Testis (tissue), 3 donors: ENCODE measurements around the gene LPP. TPM values are rescaled to one million over a fixed set of nuclear protein-coding genes. Genes with fewer than 3 reads are reported as not detected.

Source experiments
- DNase-seq: peaks from one replicate; pipeline ENCODE4 v3.0.0-alpha.2; 2019
- H3K27ac ChIP-seq, 2 donors: fragments of 200-600 bp; sonication (generic); one replicate each; pipeline ENCODE4 v1.5.1; 2019
- H3K27me3 ChIP-seq: fragments of 200-600 bp; sonication (generic); one replicate; pipeline ENCODE4 v1.5.1; 2019
- H3K36me3 ChIP-seq: fragments of 200-600 bp; sonication (generic); one replicate; pipeline ENCODE4 v1.5.1; 2017; ENCODE audit warnings: low read depth; ENCODE audit errors: missing control alignments
- H3K4me1 ChIP-seq: fragments of 200-600 bp; sonication (generic); one replicate; pipeline ENCODE4 v1.5.1; 2019
- H3K4me3 ChIP-seq, 2 donors: fragments of 200-600 bp; sonication (generic); one replicate each; pipeline ENCODE4 v1.5.1; 2017 to 2019
- H3K9me3 ChIP-seq: fragments of 200-600 bp; sonication (generic); one replicate; pipeline ENCODE4 v1.5.1; 2017
- POLR2A ChIP-seq: fragments of 450-650 bp; IDR thresholded peaks from one replicate; pipeline ENCODE4 v1.6.1; 2017; ENCODE audit warnings: antibody characterized with exemption, mild to moderate bottlenecking, moderate library complexity
- WGBS, 2 donors: methylation state at CpG; one replicate each; pipeline ENCODE4 v1.1.5; 2018; 5-methylcytosine and 5-hydroxymethylcytosine counted together
- intact Hi-C: fragments of 100-400 bp; cut with DNase I; formaldehyde crosslinking; loops from one replicate; pipeline ENCODE4 v1.15.1; 2023; ENCODE audit warnings: low total_unique reads
- polyA plus RNA-seq: library from polyadenylated mRNA; stranded (reverse); fragments of 350-450 nt; fragmentation: Illumina TruSeq; extraction: RNeasy Lipid Tissue Mini Kit (QIAGEN cat#74804); gene quantifications from one replicate; pipeline ENCODE4 v1.2.3, GENCODE V29; 2014; ENCODE audit warnings: low read depth, low replicate concordance; ENCODE audit not compliant: insufficient read depth
- total RNA-seq, 2 donors: library from RNA; depleted of rRNA; stranded (reverse); fragments of >200 nt; gene quantifications; one replicate each; pipeline ENCODE4 v1.2.3, GENCODE V29; 2016
- TF ChIP-seq, protein P1 (sequence below), 3 experiments: fragments of 450-650 bp in 2 of 3; fragments of 200-600 bp in 1 of 3; sonication (generic) in 1 of 3; IDR thresholded peaks; one replicate each; pipeline ENCODE4 v1.5.1; 2016 to 2019; ENCODE audit warnings: antibody characterized with exemption in 3 of 3, mild to moderate bottlenecking in 2 of 3, moderate library complexity in 1 of 3

Gene LPP
- total and polyA plus RNA-seq, 3 donors from 2014 or later, result 89.9 to 135 (median 132) TPM

DNA sequence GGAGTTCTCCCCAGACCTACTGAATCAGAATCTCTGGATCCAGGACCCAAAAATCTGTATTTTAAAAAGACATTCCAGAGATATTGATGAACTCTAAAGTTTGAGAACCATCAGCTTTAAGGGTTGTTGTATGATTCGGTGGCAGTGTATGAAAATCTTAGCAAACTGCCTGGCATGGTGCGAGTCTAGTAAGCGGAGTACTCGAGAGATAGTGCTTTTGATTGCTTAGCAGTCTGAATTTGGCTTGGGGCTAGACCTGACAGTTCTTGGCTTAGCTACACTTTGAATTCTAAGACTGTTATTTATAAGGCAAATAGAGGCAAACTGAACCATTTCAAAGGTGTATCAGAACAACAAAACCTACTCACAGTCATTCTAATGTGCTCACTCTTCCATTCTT, 329.0 kb downstream of the LPP start:
- 66 to 73% methylated on average over 4 of the region's 4 CpGs for WGBS, 2 donors
- Histone ChIP-seq H3K27ac (no peak overlapping the region), H3K9me3 (no peaks in the 10 kb centered on the region), H3K27me3 (no peaks in the 10 kb centered on the region), H3K36me3 (no peaks in the 10 kb centered on the region), H3K4me1 (no peaks in the 10 kb centered on the region), H3K4me3 (no peak overlapping the region)
- no peak for DNase-seq
- TF ChIP-seq, protein P1, sequence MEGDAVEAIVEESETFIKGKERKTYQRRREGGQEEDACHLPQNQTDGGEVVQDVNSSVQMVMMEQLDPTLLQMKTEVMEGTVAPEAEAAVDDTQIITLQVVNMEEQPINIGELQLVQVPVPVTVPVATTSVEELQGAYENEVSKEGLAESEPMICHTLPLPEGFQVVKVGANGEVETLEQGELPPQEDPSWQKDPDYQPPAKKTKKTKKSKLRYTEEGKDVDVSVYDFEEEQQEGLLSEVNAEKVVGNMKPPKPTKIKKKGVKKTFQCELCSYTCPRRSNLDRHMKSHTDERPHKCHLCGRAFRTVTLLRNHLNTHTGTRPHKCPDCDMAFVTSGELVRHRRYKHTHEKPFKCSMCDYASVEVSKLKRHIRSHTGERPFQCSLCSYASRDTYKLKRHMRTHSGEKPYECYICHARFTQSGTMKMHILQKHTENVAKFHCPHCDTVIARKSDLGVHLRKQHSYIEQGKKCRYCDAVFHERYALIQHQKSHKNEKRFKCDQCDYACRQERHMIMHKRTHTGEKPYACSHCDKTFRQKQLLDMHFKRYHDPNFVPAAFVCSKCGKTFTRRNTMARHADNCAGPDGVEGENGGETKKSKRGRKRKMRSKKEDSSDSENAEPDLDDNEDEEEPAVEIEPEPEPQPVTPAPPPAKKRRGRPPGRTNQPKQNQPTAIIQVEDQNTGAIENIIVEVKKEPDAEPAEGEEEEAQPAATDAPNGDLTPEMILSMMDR (IDR thresholded peaks at IDR 0.05), result no peak
- TF ChIP-seq POLR2A, result no peak
- intact Hi-C loops, result no loop called here

DNA sequence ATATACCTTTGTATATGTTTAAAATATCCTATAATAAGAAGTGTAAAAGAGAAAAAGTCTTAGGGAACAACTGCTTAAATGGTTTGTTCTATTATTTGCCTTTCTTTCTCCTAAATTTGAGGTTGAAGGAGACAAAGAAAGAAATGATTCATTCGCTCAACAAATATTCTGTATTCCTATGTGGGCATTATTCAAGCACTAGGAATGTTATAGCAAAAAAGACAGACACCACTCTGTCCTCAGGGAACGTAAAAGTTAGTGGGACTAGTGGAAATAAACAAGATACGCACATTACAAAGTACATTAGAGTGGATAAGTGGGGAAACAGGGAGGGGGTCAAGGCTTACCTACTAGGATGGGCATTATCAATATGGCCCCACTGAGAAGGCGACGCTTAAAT, 332.2 kb downstream of the LPP start:
- intact Hi-C loops, result no loop called here
- H3K4me1 ChIP-seq, result no peaks in the 10 kb centered on the region
- H3K9me3 ChIP-seq, result no peaks in the 10 kb centered on the region
- TF ChIP-seq, protein P1 (IDR thresholded peaks at IDR 0.05), result no peak
- no peak for TF ChIP-seq POLR2A
- H3K4me3 ChIP-seq, result no peak overlapping the region
- no peaks in the 10 kb centered on the region for H3K27me3 ChIP-seq
- no peak for DNase-seq
- no peak overlapping the region for H3K27ac ChIP-seq
- WGBS, 2 donors, result 96 to 99% methylated on average over 5 of the region's 5 CpGs
- H3K36me3 ChIP-seq, result no peaks in the 10 kb centered on the region

DNA sequence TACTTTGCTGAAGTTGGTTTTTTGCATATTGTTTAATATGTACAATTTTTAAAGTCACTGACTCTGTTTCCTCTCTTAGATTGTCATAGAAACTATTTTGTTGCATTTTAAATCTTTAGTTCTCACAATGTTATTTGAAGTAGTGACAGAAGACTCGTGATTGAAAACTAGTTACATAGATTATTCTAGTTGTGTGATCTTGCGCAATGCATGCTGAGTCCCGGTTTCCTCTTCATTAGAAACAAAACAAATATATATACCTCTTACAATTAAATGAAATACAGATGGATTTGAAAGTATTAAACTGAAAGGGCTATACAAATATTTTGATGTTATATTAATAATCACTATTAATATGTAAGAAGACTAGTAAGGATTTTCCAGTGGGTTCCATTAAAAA, 333.0 kb downstream of the LPP start:
- no peak overlapping the region for H3K27ac ChIP-seq

DNA sequence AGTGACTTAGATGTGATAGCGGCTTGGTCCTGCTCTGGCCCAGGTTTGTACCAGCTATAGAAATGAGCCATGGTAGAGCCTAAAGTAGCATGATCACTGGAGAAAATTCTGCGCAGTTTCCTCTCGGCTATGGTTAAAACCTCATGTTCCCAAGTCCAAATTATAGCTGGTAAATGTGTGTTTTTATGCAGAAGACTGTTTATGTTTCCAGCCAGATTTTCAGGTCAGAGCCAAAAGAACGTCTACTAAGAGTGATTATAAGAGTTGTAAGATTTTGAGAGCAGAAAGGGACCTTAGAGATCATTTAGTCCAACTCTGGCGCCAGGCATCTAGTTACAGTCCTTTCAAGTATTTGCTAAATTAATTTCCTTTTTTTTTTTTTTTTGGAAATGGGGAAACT, 333.7 kb downstream of the LPP start:
- TF ChIP-seq POLR2A, result no peak
- TF ChIP-seq, protein P1 (IDR thresholded peaks at IDR 0.05), result no peak
- Histone ChIP-seq H3K27ac (no peak overlapping the region), H3K4me1 (no peaks in the 10 kb centered on the region), H3K27me3 (no peaks in the 10 kb centered on the region), H3K9me3 (no peaks in the 10 kb centered on the region), H3K36me3 (no peaks in the 10 kb centered on the region), H3K4me3 (no peak overlapping the region)
- no peak for DNase-seq
- intact Hi-C loops, result no loop called here
- whole genome bisulfite sequencing, 2 donors, result 72 to 79% methylated on average over 5 of the region's 5 CpGs

More for the DNA sequence above, 333.0 kb downstream of the LPP start:
- WGBS, 2 donors, result 81 to 88% methylated on average over 3 of the region's 3 CpGs
- intact Hi-C loops, result no loop called here
- Histone ChIP-seq H3K36me3 (no peaks in the 10 kb centered on the region), H3K4me1 (no peaks in the 10 kb centered on the region), H3K9me3 (no peaks in the 10 kb centered on the region), H3K27me3 (no peaks in the 10 kb centered on the region), H3K4me3 (no peak overlapping the region)
- TF ChIP-seq, protein P1 (IDR thresholded peaks at IDR 0.05), result no peak
- no peak for TF ChIP-seq POLR2A
- no peak for DNase-seq

DNA sequence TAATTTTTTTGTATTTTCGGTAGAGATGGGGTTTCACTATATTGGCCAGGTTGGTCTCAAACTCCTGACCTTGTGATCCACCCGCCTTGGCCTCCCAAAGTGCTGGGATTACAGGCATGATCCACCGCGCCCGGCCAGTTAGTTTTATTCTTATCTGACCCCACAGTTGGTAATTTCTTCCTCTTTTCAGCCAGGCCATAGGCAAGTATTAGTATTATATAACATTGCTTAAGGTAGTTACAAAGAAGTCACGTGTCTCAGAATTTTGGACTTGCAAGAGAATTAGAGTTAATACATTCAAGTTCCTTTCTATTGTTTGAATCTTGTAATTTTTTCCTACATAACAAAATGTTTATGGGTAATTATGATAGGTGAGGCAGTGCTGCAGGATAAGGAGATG, 334.8 kb downstream of the LPP start:
- no peak for DNase-seq
- intact Hi-C loops, result no loop called here
- Histone ChIP-seq H3K27ac (no peak overlapping the region), H3K4me1 (no peaks in the 10 kb centered on the region), H3K4me3 (no peak overlapping the region), H3K36me3 (no peaks in the 10 kb centered on the region), H3K9me3 (no peaks in the 10 kb centered on the region), H3K27me3 (no peaks in the 10 kb centered on the region)
- no peak for TF ChIP-seq POLR2A
- TF ChIP-seq, protein P1 (IDR thresholded peaks at IDR 0.05), result no peak
- 91 to 98% methylated on average over 6 of the region's 6 CpGs for WGBS, 2 donors
